Fibroblast of pulmonary artery (primary cell): ENCODE data around the gene NPFF.
A peak's percentile ranks its signal among the peaks of the same experiment; 100 is the strongest.

Source experiments
- DNase-seq: peaks from one replicate; pipeline ENCODE4 v3.0.0-alpha.2; 2010; ENCODE audit warnings: low read depth
- H3K4me3 ChIP-seq: replicated peaks from 2 replicates; pipeline ENCODE4 v1.5.1; 2011; ENCODE audit warnings: low read depth, mild to moderate bottlenecking, control low read depth, low read length, moderate library complexity
- CTCF ChIP-seq: IDR thresholded peaks from 2 replicates; pipeline ENCODE4 v1.5.1; 2011; ENCODE audit warnings: mild to moderate bottlenecking, control low read depth, low read length, inconsistent platforms; ENCODE audit errors: missing control alignments

Gene NPFF

GRCh38 chr12:53514628-53515290 is 7.5 kb upstream of the NPFF start:
- no peak for TF ChIP-seq CTCF
- DNase-seq: no peak
- H3K4me3 ChIP-seq: no peak overlapping the region

- no peak for TF ChIP-seq CTCF
- no peak for DNase-seq
- no peak overlapping the region for H3K4me3 ChIP-seq
Measured at GRCh38 chr12:53513712-53514410, 6.6 kb upstream of the NPFF start.

- no peak for DNase-seq
- H3K4me3 ChIP-seq: no peak overlapping the region
- TF ChIP-seq CTCF: no peak
Measured at GRCh38 chr12:53510181-53510812, 3.0 kb upstream of the NPFF start.

- no peak overlapping the region for H3K4me3 ChIP-seq
- peak; percentile 81 for DNase-seq
- peak; percentile 90 for TF ChIP-seq CTCF
Measured at GRCh38 chr12:53508534-53509170, 1.4 kb upstream of the NPFF start.

- no peak for TF ChIP-seq CTCF
- DNase-seq: no peak
- H3K4me3 ChIP-seq: no peak overlapping the region
Measured at GRCh38 chr12:53507603-53507885, 260 bp upstream of the NPFF start.

- DNase-seq: no peak
- H3K4me3 ChIP-seq: no peak overlapping the region
- no peak for TF ChIP-seq CTCF
Measured at GRCh38 chr12:53506450-53506785, 866 bp downstream of the NPFF start.
